ENCODE measurements around the gene WDR75.

DNA sequence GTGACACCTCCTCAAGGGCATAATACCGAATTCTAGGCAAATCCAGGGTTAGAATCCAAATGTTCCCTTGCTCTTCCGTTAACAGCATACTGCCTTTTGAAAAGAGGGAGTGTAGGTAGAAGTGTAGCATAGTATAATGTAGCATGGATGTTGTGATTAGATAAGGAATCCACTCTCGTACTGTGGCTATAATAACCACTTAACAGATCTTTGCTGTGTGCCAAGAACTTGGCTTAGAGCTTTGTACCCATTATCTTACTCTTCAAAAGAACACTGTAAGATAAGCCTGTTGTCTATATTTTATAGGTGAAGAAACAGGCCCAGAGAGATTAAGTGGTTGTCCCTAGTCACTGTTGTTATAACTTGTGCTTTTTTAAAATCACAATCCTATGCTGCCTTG lies 24.2 kb downstream of the WDR75 start:
- TF ChIP-seq, protein P1, sequence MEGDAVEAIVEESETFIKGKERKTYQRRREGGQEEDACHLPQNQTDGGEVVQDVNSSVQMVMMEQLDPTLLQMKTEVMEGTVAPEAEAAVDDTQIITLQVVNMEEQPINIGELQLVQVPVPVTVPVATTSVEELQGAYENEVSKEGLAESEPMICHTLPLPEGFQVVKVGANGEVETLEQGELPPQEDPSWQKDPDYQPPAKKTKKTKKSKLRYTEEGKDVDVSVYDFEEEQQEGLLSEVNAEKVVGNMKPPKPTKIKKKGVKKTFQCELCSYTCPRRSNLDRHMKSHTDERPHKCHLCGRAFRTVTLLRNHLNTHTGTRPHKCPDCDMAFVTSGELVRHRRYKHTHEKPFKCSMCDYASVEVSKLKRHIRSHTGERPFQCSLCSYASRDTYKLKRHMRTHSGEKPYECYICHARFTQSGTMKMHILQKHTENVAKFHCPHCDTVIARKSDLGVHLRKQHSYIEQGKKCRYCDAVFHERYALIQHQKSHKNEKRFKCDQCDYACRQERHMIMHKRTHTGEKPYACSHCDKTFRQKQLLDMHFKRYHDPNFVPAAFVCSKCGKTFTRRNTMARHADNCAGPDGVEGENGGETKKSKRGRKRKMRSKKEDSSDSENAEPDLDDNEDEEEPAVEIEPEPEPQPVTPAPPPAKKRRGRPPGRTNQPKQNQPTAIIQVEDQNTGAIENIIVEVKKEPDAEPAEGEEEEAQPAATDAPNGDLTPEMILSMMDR (conservative IDR thresholded peaks at IDR 0.05; ENCODE audit: low read length), result no peak
- TF ChIP-seq EZH2phosphoT487 (IDR thresholded peaks at IDR 0.05; ENCODE audit: borderline replicate concordance, low read depth, low read length), result no peak

Data from OCI-LY7 (cell line).